Activated CD8-positive, alpha-beta T cell treated with anti-CD3 and anti-CD28 coated beads, Interleukin-2, amount 10 ng/mL, durations not matched to agents 7 days and 5 days (primary cell): Measurements from ENCODE around the gene ATP10D. TPM values are rescaled to one million over a fixed set of nuclear protein-coding genes. Genes with fewer than 3 reads are reported as not detected.

Source experiments
- ATAC-seq: fragments of 150-1000 bp; cut with Tn5 transposase; one replicate; pipeline ENCODE4 v1.10.0; 2021; ENCODE audit warnings: moderate library complexity
- CTCF ChIA-PET: fragments of 350-600 bp; sonication (Branson Sonifier 250); formaldehyde crosslinking; loops from one replicate; lab custom pipeline; 2021; ENCODE audit warnings: antibody characterized with exemption; lab: Charles Lee
- POLR2A ChIA-PET: fragments of 350-600 bp; sonication (Branson Sonifier 250); formaldehyde crosslinking; loops from one replicate; lab custom pipeline; 2021; ENCODE audit warnings: antibody characterized with exemption; lab: Charles Lee
- DNase-seq: peaks from one replicate; pipeline ENCODE4 v3.0.0-alpha.2; 2020
- H3K27ac Mint-ChIP-seq: one replicate; pipeline ENCODE4 v1.8.0; 2021; ENCODE audit warnings: mild to moderate bottlenecking, mixed read lengths
- H3K27me3 Mint-ChIP-seq: one replicate; pipeline ENCODE4 v1.8.0; 2021; ENCODE audit warnings: low read depth, mixed read lengths
- H3K36me3 Mint-ChIP-seq: one replicate; pipeline ENCODE4 v1.8.0; 2021; ENCODE audit warnings: low read depth, mixed read lengths
- H3K4me1 Mint-ChIP-seq: one replicate; pipeline ENCODE4 v1.8.0; 2021; ENCODE audit warnings: low read depth, mixed read lengths
- H3K4me3 Mint-ChIP-seq: one replicate; pipeline ENCODE4 v1.8.0; 2021; ENCODE audit warnings: mild to moderate bottlenecking, mixed read lengths
- H3K9me3 Mint-ChIP-seq: one replicate; pipeline ENCODE4 v1.8.0; 2022; ENCODE audit warnings: mixed read lengths; ENCODE audit not compliant: insufficient read depth
- total RNA-seq, 2 experiments: library from RNA; stranded (reverse); gene quantifications; one replicate each; pipeline ENCODE4 v1.2.3, GENCODE V29; 2021

The ATP10D gene
- total RNA-seq, 2 experiments from 2014 or later, result 10.1 to 11.7 TPM

GRCh38 chr4:47488706-47489105 is 3.6 kb downstream of the ATP10D start:
- CTCF ChIA-PET, result no interaction called here
- no peak overlapping the region for H3K4me3 Mint-ChIP-seq
- POLR2A ChIA-PET, result no interaction called here
- no peaks in the 10 kb centered on the region for H3K27me3 Mint-ChIP-seq
- peaks cover 8% of the 10 kb centered on the region for H3K36me3 Mint-ChIP-seq
- peaks cover 22% of the 10 kb centered on the region for H3K4me1 Mint-ChIP-seq
- H3K9me3 Mint-ChIP-seq, result no peaks in the 10 kb centered on the region
- no peak for ATAC-seq
- no peak overlapping the region for H3K27ac Mint-ChIP-seq
- no peak for DNase-seq

GRCh38 chr4:47490550-47490949 is 5.5 kb downstream of the ATP10D start:
- Mint-ChIP-seq H3K9me3 (no peaks in the 10 kb centered on the region), H3K27me3 (no peaks in the 10 kb centered on the region), H3K27ac (no peak overlapping the region), H3K36me3 (peaks cover 8% of the 10 kb centered on the region), H3K4me3 (no peak overlapping the region), H3K4me1 (peaks cover 8% of the 10 kb centered on the region)
- ChIA-PET CTCF (interaction anchor here (1.4 to 1.6 kb wide), 2 partner anchors 33 to 73 kb away, joined by 3 read pairs; no protein-coding TSS in a partner anchor), POLR2A (no interaction called here)
- DNase-seq, result no peak
- peak; percentile 83 for ATAC-seq

- Mint-ChIP-seq H3K4me1 (peaks cover 3% of the 10 kb centered on the region), H3K27ac (no peak overlapping the region), H3K9me3 (no peaks in the 10 kb centered on the region), H3K36me3 (peaks cover 8% of the 10 kb centered on the region), H3K27me3 (no peaks in the 10 kb centered on the region), H3K4me3 (no peak overlapping the region)
- POLR2A ChIA-PET, result interaction anchor here (0.8 kb wide), 1 partner anchor 9 kb away, joined by 3 read pairs; the partner anchor contains the start of gene ATP10D
- DNase-seq (no peak), ATAC-seq (no peak)
- CTCF ChIA-PET, result interaction anchor here (0.8 to 1.3 kb wide), 2 partner anchors 13 to 72 kb away, joined by 3 read pairs; no protein-coding TSS in a partner anchor
Observed at GRCh38 chr4:47493238-47494123, 8.4 kb downstream of the ATP10D start.

GRCh38 chr4:47494124-47494430 is 9.0 kb downstream of the ATP10D start:
- H3K36me3 Mint-ChIP-seq, result peaks cover 8% of the 10 kb centered on the region
- H3K27me3 Mint-ChIP-seq, result no peaks in the 10 kb centered on the region
- H3K4me3 Mint-ChIP-seq, result no peak overlapping the region
- H3K9me3 Mint-ChIP-seq, result no peaks in the 10 kb centered on the region
- peaks cover 6% of the 10 kb centered on the region for H3K4me1 Mint-ChIP-seq
- no peak overlapping the region for H3K27ac Mint-ChIP-seq
- POLR2A ChIA-PET, result interaction anchor here (0.8 kb wide), 1 partner anchor 9 kb away, joined by 3 read pairs; the partner anchor contains the start of gene ATP10D
- DNase-seq (no peak), ATAC-seq (no peak)
- CTCF ChIA-PET, result interaction anchor here (1.3 kb wide), 1 partner anchor 13 kb away, joined by 3 read pairs; no protein-coding TSS in a partner anchor

- Mint-ChIP-seq H3K27me3 (no peaks in the 10 kb centered on the region), H3K27ac (no peak overlapping the region), H3K4me3 (no peak overlapping the region), H3K4me1 (peaks cover 5% of the 10 kb centered on the region), H3K36me3 (no peaks in the 10 kb centered on the region), H3K9me3 (no peaks in the 10 kb centered on the region)
- ATAC-seq, result no peak
- DNase-seq, result no peak
- CTCF ChIA-PET, result no interaction called here
- POLR2A ChIA-PET, result no interaction called here
Observed at GRCh38 chr4:47498899-47499298, 13.8 kb downstream of the ATP10D start.

- Mint-ChIP-seq H3K27ac (no peak overlapping the region), H3K27me3 (no peaks in the 10 kb centered on the region), H3K4me1 (peaks cover 5% of the 10 kb centered on the region), H3K36me3 (no peaks in the 10 kb centered on the region), H3K4me3 (no peak overlapping the region), H3K9me3 (no peaks in the 10 kb centered on the region)
- ChIA-PET CTCF (no interaction called here), POLR2A (no interaction called here)
- ATAC-seq (no peak), DNase-seq (no peak)
Observed at GRCh38 chr4:47499700-47500099, 14.6 kb downstream of the ATP10D start.

- ChIA-PET POLR2A (no interaction called here), CTCF (no interaction called here)
- DNase-seq (no peak), ATAC-seq (no peak)
- no peaks in the 10 kb centered on the region for H3K9me3 Mint-ChIP-seq
- no peaks in the 10 kb centered on the region for H3K36me3 Mint-ChIP-seq
- peaks cover 5% of the 10 kb centered on the region for H3K4me1 Mint-ChIP-seq
- no peak overlapping the region for H3K4me3 Mint-ChIP-seq
- no peaks in the 10 kb centered on the region for H3K27me3 Mint-ChIP-seq
- H3K27ac Mint-ChIP-seq, result no peak overlapping the region
Observed at GRCh38 chr4:47500776-47501175, 15.7 kb downstream of the ATP10D start.

GRCh38 chr4:47505147-47505546 is 20.1 kb downstream of the ATP10D start:
- no peaks in the 10 kb centered on the region for H3K4me1 Mint-ChIP-seq
- no peaks in the 10 kb centered on the region for H3K36me3 Mint-ChIP-seq
- ChIA-PET POLR2A (no interaction called here), CTCF (no interaction called here)
- H3K27ac Mint-ChIP-seq, result no peak overlapping the region
- no peak for DNase-seq
- peaks cover 2% of the 10 kb centered on the region for H3K27me3 Mint-ChIP-seq
- no peak overlapping the region for H3K4me3 Mint-ChIP-seq
- no peaks in the 10 kb centered on the region for H3K9me3 Mint-ChIP-seq
- ATAC-seq, result no peak

GRCh38 chr4:47505666-47506065 is 20.6 kb downstream of the ATP10D start:
- H3K27ac Mint-ChIP-seq, result no peak overlapping the region
- no peak for DNase-seq
- no peak for ATAC-seq
- ChIA-PET CTCF (interaction anchor here (1.5 kb wide), 1 partner anchor 42 kb away, joined by 4 read pairs; the partner anchor contains the start of gene COMMD8), POLR2A (no interaction called here)
- peaks cover 2% of the 10 kb centered on the region for H3K27me3 Mint-ChIP-seq
- peaks cover 5% of the 10 kb centered on the region for H3K4me1 Mint-ChIP-seq
- H3K36me3 Mint-ChIP-seq, result no peaks in the 10 kb centered on the region
- H3K9me3 Mint-ChIP-seq, result no peaks in the 10 kb centered on the region
- H3K4me3 Mint-ChIP-seq, result no peak overlapping the region

- ATAC-seq (no peak), DNase-seq (no peak)
- Mint-ChIP-seq H3K27me3 (peaks cover 2% of the 10 kb centered on the region), H3K4me1 (peaks cover 11% of the 10 kb centered on the region), H3K4me3 (no peak overlapping the region), H3K9me3 (no peaks in the 10 kb centered on the region), H3K36me3 (peaks cover 10% of the 10 kb centered on the region), H3K27ac (no peak overlapping the region)
- ChIA-PET CTCF (interaction anchor here (1.0 to 1.9 kb wide), 4 partner anchors 27 to 54 kb away, joined by 3 to 7 read pairs (median 4); no protein-coding TSS in a partner anchor), POLR2A (no interaction called here)
Observed at GRCh38 chr4:47510506-47511143, 25.6 kb downstream of the ATP10D start.

- ChIA-PET CTCF (no interaction called here), POLR2A (no interaction called here)
- Mint-ChIP-seq H3K4me3 (no peak overlapping the region), H3K4me1 (peaks cover 11% of the 10 kb centered on the region), H3K36me3 (peaks cover 10% of the 10 kb centered on the region), H3K27ac (no peak overlapping the region), H3K9me3 (no peaks in the 10 kb centered on the region), H3K27me3 (no peaks in the 10 kb centered on the region)
- ATAC-seq (no peak), DNase-seq (no peak)
Observed at GRCh38 chr4:47513461-47513860, 28.4 kb downstream of the ATP10D start.
